ENCODE results near the gene HCN3. TPM values are rescaled to one million over a fixed set of nuclear protein-coding genes. Genes with fewer than 3 reads are reported as not detected.

Gene HCN3
- total RNA-seq, 1 experiment from 2014 or later, result 7.5 TPM

DNA sequence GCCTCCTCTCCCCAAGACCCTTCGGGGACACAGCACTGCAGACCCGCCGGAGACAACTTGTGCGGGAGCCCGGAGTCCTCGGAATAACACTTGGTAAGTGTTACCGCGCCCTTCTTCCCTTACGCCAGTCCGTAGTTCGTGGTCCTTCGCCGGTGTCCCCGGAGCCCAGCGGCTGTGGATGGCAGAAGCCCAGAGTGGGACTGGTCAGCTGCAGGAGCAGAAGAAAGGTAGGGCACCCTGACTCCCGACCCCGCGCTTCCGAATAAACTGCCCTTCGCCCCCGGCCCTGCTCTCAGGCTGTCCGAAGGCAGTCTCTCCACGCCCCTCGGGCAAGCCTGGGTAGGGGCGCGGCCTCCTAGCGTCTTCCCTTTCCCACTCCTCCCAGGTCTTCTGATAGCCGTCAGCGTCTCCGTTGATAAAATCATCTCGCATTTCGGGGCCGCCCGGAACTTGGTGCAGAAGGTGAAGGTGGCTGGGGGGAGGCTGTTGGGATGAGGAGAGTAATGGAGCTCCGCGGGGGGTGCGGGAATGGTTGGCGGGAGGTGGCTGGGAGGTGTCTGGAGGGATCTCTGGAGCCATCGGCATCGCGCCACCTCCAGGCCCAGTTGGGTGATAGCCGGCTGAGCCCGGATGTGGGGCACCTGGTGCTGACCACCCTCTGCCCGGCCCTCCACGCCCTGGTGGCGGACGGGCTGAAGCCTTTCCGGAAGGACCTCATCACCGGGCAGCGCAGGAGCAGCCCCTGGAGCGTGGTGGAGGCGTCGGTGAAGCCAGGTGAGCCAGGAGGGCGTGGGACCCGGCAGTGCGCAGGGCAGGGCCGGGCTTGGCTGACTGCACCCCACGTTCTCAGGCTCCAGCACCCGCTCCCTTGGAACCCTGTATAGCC is 47.7 kb downstream of the HCN3 start:
- H3F3A ChIP-seq (ENCODE audit: insufficient read depth, low read depth), result peaks cover 29% of the 10 kb centered on the region
- no peak for TF ChIP-seq EZH2 (IDR thresholded peaks at IDR 0.05; ENCODE audit: low read depth)
- TF ChIP-seq, protein P1, sequence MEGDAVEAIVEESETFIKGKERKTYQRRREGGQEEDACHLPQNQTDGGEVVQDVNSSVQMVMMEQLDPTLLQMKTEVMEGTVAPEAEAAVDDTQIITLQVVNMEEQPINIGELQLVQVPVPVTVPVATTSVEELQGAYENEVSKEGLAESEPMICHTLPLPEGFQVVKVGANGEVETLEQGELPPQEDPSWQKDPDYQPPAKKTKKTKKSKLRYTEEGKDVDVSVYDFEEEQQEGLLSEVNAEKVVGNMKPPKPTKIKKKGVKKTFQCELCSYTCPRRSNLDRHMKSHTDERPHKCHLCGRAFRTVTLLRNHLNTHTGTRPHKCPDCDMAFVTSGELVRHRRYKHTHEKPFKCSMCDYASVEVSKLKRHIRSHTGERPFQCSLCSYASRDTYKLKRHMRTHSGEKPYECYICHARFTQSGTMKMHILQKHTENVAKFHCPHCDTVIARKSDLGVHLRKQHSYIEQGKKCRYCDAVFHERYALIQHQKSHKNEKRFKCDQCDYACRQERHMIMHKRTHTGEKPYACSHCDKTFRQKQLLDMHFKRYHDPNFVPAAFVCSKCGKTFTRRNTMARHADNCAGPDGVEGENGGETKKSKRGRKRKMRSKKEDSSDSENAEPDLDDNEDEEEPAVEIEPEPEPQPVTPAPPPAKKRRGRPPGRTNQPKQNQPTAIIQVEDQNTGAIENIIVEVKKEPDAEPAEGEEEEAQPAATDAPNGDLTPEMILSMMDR (conservative IDR thresholded peaks at IDR 0.05), result peak; percentile 63
- H3K79me2 ChIP-seq (ENCODE audit: low read depth), result 0 out of 2 replicates have a peak, but pooled peaks cover 4% of the 10 kb centered on the region
- H3K27ac ChIP-seq, result no peak overlapping the region
- intact Hi-C loops (cut with micrococcal nuclease; ENCODE audit: unreplicated experiment), result loop anchor here (2.0 to 5.0 kb wide), 4 partner anchors 63 to 353 kb away; partner anchors contain the start of genes CKS1B, SCAMP3 and SHC1
- peak; percentile 44 to 70 for DNase-seq
- peaks cover 4% of the 10 kb centered on the region; the same call in 1 of the 2 replicates for H3K36me3 ChIP-seq (ENCODE audit: low read depth)
- H3K27me3 ChIP-seq (ENCODE audit: insufficient read depth, low read depth), result no peaks in the 10 kb centered on the region
- BruUV-seq (replicated peaks), result TSS peak; percentile 14
- peaks cover 9% of the 10 kb centered on the region; the same call in 1 of the 2 replicates for H3K4me1 ChIP-seq (replicated peaks; ENCODE audit: insufficient read depth)
- CTCF ChIA-PET, result no interaction called here
- peak overlapping the region; percentile 96 for H3K4me3 ChIP-seq
- POLR2A ChIA-PET (ENCODE audit: unreplicated experiment), result no interaction called here
- no peaks in the 10 kb centered on the region for H3K9me3 ChIP-seq (ENCODE audit: insufficient read depth, low read depth)
- peak overlapping the region; percentile 100 for H2AFZ ChIP-seq
- H3K4me2 ChIP-seq, result peak overlapping the region; percentile 98
- no peaks in the 10 kb centered on the region; the same call in 1 of the 2 replicates for H4K20me1 ChIP-seq (ENCODE audit: insufficient read depth)
- no peaks in the 10 kb centered on the region for H3K9me2 ChIP-seq (ENCODE audit: insufficient read depth)

DNA sequence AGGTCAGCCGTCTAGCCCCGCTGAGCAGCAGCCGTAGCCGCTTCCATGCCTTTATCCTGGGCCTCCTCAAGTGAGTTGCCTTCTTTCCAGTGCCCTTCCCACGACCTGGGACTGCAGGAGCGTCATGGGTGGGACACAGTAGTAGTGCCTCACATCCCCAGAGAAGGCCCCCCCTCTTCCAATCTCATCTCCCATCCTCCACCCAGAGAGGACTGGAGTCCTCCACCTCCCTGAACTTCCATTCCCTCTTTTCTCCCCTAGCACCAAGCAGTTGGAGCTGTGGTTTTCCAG is 48.3 kb downstream of the HCN3 start:
- H3K4me2 ChIP-seq, result peak overlapping the region; percentile 98
- peaks cover 26% of the 10 kb centered on the region for H3F3A ChIP-seq (ENCODE audit: insufficient read depth, low read depth)
- ChIA-PET POLR2A (ENCODE audit: unreplicated experiment) (no interaction called here), CTCF (interaction anchor here (0.6 kb wide), 1 partner anchor 581 kb away, joined by 3 read pairs; no protein-coding TSS in a partner anchor)
- H4K20me1 ChIP-seq (ENCODE audit: insufficient read depth), result peaks cover under 1% of the 10 kb centered on the region; the same call in 1 of the 2 replicates
- H3K79me2 ChIP-seq (ENCODE audit: low read depth), result 0 out of 2 replicates have a peak, but pooled peaks cover 4% of the 10 kb centered on the region
- peak overlapping the region; percentile 96; the same call in 1 of the 2 replicates for H3K4me3 ChIP-seq
- no peak overlapping the region for H2AFZ ChIP-seq
- no peaks in the 10 kb centered on the region for H3K27me3 ChIP-seq (ENCODE audit: insufficient read depth, low read depth)
- no peak overlapping the region for H3K27ac ChIP-seq
- no peak for DNase-seq
- H3K9me2 ChIP-seq (ENCODE audit: insufficient read depth), result no peaks in the 10 kb centered on the region
- no TSS peak for BruUV-seq (replicated peaks)
- H3K36me3 ChIP-seq (ENCODE audit: low read depth), result peaks cover 7% of the 10 kb centered on the region; the same call in 1 of the 2 replicates
- H3K9me3 ChIP-seq (ENCODE audit: insufficient read depth, low read depth), result no peaks in the 10 kb centered on the region
- H3K4me1 ChIP-seq (replicated peaks; ENCODE audit: insufficient read depth), result peaks cover 9% of the 10 kb centered on the region; the same call in 1 of the 2 replicates
- intact Hi-C loops (cut with micrococcal nuclease; ENCODE audit: unreplicated experiment), result loop anchor here (2.0 kb wide), 1 partner anchor 75 kb away; no protein-coding TSS in a partner anchor
- TF ChIP-seq, protein P1 (conservative IDR thresholded peaks at IDR 0.05), result no peak
- no peak for TF ChIP-seq EZH2 (IDR thresholded peaks at IDR 0.05; ENCODE audit: low read depth)

DNA sequence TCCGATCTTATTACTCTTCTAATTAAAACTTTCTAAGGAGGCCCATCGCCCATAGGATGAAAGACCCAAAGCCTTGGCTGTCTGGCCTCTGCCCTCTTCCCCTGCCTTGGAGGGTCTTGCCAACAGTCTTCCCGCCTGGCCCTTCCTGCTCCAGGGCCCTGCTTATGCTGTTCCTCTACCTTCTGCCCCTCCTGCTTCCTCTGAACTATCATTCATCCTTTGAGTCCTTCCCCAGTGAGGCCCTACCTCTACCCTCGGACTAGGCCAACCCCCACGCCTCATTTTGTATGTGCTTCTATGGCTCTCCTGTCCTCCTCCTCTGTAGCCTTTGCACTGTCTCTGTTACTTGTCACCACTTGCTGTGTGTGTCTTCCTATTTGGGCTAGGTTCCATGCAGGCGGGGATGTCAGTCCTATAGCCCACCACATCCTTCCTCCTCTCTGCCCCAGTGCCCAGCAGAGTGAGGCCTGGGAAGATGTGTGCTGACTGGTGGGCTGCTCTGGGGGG is 48.8 kb downstream of the HCN3 start:
- no TSS peak for BruUV-seq (replicated peaks)
- Histone ChIP-seq H3K9me2 (ENCODE audit: insufficient read depth) (no peaks in the 10 kb centered on the region), H3K4me1 (replicated peaks; ENCODE audit: insufficient read depth) (peaks cover 9% of the 10 kb centered on the region; the same call in 1 of the 2 replicates), H4K20me1 (ENCODE audit: insufficient read depth) (peaks cover 3% of the 10 kb centered on the region; the same call in 1 of the 2 replicates), H3F3A (ENCODE audit: insufficient read depth, low read depth) (peaks cover 27% of the 10 kb centered on the region), H3K9me3 (ENCODE audit: insufficient read depth, low read depth) (no peaks in the 10 kb centered on the region), H3K4me2 (peak overlapping the region; percentile 98; the same call in 1 of the 2 replicates), H3K79me2 (ENCODE audit: low read depth) (0 out of 2 replicates have a peak, but pooled peaks cover 4% of the 10 kb centered on the region), H3K36me3 (ENCODE audit: low read depth) (peaks cover 12% of the 10 kb centered on the region), H3K27me3 (ENCODE audit: insufficient read depth, low read depth) (no peaks in the 10 kb centered on the region), H2AFZ (no peak overlapping the region), H3K27ac (no peak overlapping the region), H3K4me3 (no peak overlapping the region)
- intact Hi-C loops (cut with micrococcal nuclease; ENCODE audit: unreplicated experiment), result no loop called here
- ChIA-PET CTCF (interaction anchor here (0.6 kb wide), 2 partner anchors 339 to 581 kb away, joined by 3 read pairs; no protein-coding TSS in a partner anchor), POLR2A (ENCODE audit: unreplicated experiment) (interaction anchor here (0.6 kb wide), 1 partner anchor 64 kb away, joined by 3 read pairs; the partner anchor contains the start of gene SCAMP3)
- no peak for TF ChIP-seq EZH2 (IDR thresholded peaks at IDR 0.05; ENCODE audit: low read depth)
- TF ChIP-seq, protein P1 (conservative IDR thresholded peaks at IDR 0.05), result no peak
- DNase-seq, result no peak

Measured in PC-9 (cell line).